Measurements from ENCODE around the gene PREX1.

PREX1 gene

GRCh38 chr20:48649868-48650267 is 177.9 kb downstream of the PREX1 start:
- DNase-seq: no peak

- DNase-seq: no peak
Observed at GRCh38 chr20:48649104-48649626, 178.6 kb downstream of the PREX1 start.

GRCh38 chr20:48648482-48649051 is 179.2 kb downstream of the PREX1 start:
- no peak for DNase-seq

GRCh38 chr20:48647858-48648257 is 179.9 kb downstream of the PREX1 start:
- DNase-seq: no peak

GRCh38 chr20:48645666-48646065 is 182.1 kb downstream of the PREX1 start:
- DNase-seq: no peak

- DNase-seq: no peak
Observed at GRCh38 chr20:48644286-48644828, 183.4 kb downstream of the PREX1 start.

- no peak for DNase-seq
Observed at GRCh38 chr20:48642105-48642880, 185.5 kb downstream of the PREX1 start.

GRCh38 chr20:48640871-48641270 is 186.9 kb downstream of the PREX1 start:
- no peak for DNase-seq

- DNase-seq: no peak
Observed at GRCh38 chr20:48639899-48640298, 187.9 kb downstream of the PREX1 start.

GRCh38 chr20:48638546-48638945 is 189.3 kb downstream of the PREX1 start:
- no peak for DNase-seq

- no peak for DNase-seq
Observed at GRCh38 chr20:48637461-48637860, 190.3 kb downstream of the PREX1 start.

- no peak for DNase-seq
Observed at GRCh38 chr20:48636301-48636700, 191.5 kb downstream of the PREX1 start.

GRCh38 chr20:48635791-48636267 is 192.0 kb downstream of the PREX1 start:
- DNase-seq: peak; percentile 38

GRCh38 chr20:48635361-48635760 is 192.4 kb downstream of the PREX1 start:
- no peak for DNase-seq

- no peak for DNase-seq
Observed at GRCh38 chr20:48634641-48635040, 193.2 kb downstream of the PREX1 start.

GRCh38 chr20:48633620-48634257 is 194.1 kb downstream of the PREX1 start:
- no peak for DNase-seq

GRCh38 chr20:48632825-48633619 is 194.8 kb downstream of the PREX1 start:
- no peak for DNase-seq

- DNase-seq: no peak
Observed at GRCh38 chr20:48632017-48632824, 195.6 kb downstream of the PREX1 start.

- no peak for DNase-seq
Observed at GRCh38 chr20:48631114-48632016, 196.4 kb downstream of the PREX1 start.

GRCh38 chr20:48630342-48631075 is 197.3 kb downstream of the PREX1 start:
- no peak for DNase-seq
